Tibial nerve (tissue), 4 donors: ENCODE data around the gene SCG3. TPM values are rescaled to one million over a fixed set of nuclear protein-coding genes. Genes with fewer than 3 reads are reported as not detected.

Experiments
- DNase-seq, 2 donors: peaks; one replicate each; pipeline ENCODE4 v3.0.0-alpha.2; 2019; ENCODE audit warnings: low spot score in 2 of 2
- H3K27ac ChIP-seq, 4 donors: fragments of 200-600 bp; sonication (generic) in 3 of 4; one replicate each; pipeline ENCODE4 v1.5.1; 2017 to 2019; ENCODE audit warnings: mild to moderate bottlenecking in 1 of 4
- H3K27me3 ChIP-seq, 2 donors: fragments of 200-600 bp; sonication (generic) in 1 of 2; one replicate each; pipeline versions ENCODE4 v1.5.1 to v1.6.0; 2017 to 2019
- H3K36me3 ChIP-seq, 3 donors: fragments of 200-600 bp; sonication (generic); one replicate each; pipeline ENCODE4 v1.5.1; 2018 to 2019
- H3K4me1 ChIP-seq, 4 donors: fragments of 200-600 bp; sonication (generic) in 3 of 4; one replicate each; pipeline ENCODE4 v1.5.1; 2017 to 2019
- H3K4me3 ChIP-seq, 4 donors: fragments of 200-600 bp; sonication (generic) in 3 of 4; one replicate each; pipeline ENCODE4 v1.5.1; 2017 to 2019; ENCODE audit warnings: mild to moderate bottlenecking in 1 of 4, moderate library complexity in 1 of 4
- H3K9me3 ChIP-seq, 4 donors: fragments of 200-600 bp; sonication (generic) in 3 of 4; one replicate each; pipeline ENCODE4 v1.5.1; 2017 to 2019
- EP300 ChIP-seq, 2 donors: sonication (generic); formaldehyde crosslinking; IDR thresholded peaks; one replicate each; pipeline ENCODE4 v1.6.1; 2017; ENCODE audit warnings: antibody characterized with exemption in 2 of 2, mild to moderate bottlenecking in 1 of 2
- POLR2A ChIP-seq, 2 donors: fragments of 450-650 bp; IDR thresholded peaks; one replicate each; pipeline ENCODE4 v1.6.1; 2017; ENCODE audit warnings: antibody characterized with exemption in 2 of 2, mild to moderate bottlenecking in 2 of 2, moderate library complexity in 2 of 2
- WGBS, 2 donors: methylation state at CpG; one replicate each; pipeline ENCODE4 v1.1.5; 2018; 5-methylcytosine and 5-hydroxymethylcytosine counted together
- total RNA-seq, 4 donors: library from RNA; depleted of rRNA; stranded (reverse); fragments of >200 nt; gene quantifications; one replicate each; pipeline ENCODE4 v1.1.0, GENCODE V29; 2016
- TF ChIP-seq, protein P1 (sequence below), 5 experiments: fragments of 200-600 bp in 3 of 5; fragments of 450-650 bp in 2 of 5; sonication (generic) in 3 of 5; IDR thresholded peaks; one replicate each; pipeline ENCODE4 v1.5.1; 2016 to 2019; ENCODE audit warnings: antibody characterized with exemption in 5 of 5, mild to moderate bottlenecking in 3 of 5, moderate library complexity in 2 of 5

Gene SCG3
- total RNA-seq, 4 donors from 2014 or later, result not detected

DNA sequence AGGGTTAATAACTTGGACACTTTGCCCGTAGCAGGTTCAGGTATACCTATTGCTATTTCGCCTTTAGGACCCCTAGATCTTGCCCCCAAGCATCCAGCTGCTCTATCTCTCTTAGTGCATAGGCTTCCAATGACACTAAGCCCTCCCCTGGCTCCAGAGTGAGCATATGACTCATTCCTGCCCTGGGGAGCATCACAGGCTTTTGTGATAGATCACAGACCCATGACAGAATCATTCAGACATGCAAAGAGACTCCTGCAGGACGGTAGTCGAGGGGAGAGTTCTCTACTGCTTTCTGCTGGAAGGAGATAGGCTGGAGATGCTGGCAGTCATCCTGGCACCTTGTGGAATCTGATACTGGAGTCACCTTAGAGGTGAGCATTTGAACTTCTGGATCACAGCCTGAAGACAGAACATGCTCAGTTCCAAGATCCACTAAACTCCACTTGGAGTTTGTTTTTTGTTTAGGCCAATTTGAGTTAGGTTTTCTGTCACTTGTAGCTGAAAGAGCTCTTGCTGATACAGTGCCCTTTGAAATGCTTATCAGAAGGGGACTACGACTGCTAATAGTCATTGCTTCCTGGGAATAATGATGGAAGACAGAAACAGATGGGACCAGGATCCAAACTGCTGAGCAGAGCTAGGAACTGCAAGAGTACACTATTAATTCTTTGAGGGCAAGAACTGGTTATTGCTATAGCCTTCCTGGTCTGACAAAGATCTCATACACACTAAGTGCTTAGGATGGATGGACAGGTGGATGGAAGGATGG is 45.2 kb downstream of the SCG3 start:
- Histone ChIP-seq H3K27ac (no peak overlapping the region), H3K9me3 (no peaks in the 10 kb centered on the region), H3K4me1 (peaks cover 0 to 39% (median 14%) of the 10 kb centered on the region in 4 donors), H3K27me3 (no peaks in the 10 kb centered on the region), H3K36me3 (peaks cover 0 to 2% (median 0%) of the 10 kb centered on the region in 3 donors), H3K4me3 (no peak overlapping the region)
- TF ChIP-seq, protein P1, sequence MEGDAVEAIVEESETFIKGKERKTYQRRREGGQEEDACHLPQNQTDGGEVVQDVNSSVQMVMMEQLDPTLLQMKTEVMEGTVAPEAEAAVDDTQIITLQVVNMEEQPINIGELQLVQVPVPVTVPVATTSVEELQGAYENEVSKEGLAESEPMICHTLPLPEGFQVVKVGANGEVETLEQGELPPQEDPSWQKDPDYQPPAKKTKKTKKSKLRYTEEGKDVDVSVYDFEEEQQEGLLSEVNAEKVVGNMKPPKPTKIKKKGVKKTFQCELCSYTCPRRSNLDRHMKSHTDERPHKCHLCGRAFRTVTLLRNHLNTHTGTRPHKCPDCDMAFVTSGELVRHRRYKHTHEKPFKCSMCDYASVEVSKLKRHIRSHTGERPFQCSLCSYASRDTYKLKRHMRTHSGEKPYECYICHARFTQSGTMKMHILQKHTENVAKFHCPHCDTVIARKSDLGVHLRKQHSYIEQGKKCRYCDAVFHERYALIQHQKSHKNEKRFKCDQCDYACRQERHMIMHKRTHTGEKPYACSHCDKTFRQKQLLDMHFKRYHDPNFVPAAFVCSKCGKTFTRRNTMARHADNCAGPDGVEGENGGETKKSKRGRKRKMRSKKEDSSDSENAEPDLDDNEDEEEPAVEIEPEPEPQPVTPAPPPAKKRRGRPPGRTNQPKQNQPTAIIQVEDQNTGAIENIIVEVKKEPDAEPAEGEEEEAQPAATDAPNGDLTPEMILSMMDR (IDR thresholded peaks at IDR 0.05), result no peak
- TF ChIP-seq POLR2A (IDR thresholded peaks at IDR 0.05) (no peak), EP300 (IDR thresholded peaks at IDR 0.05) (no peak)
- WGBS, 2 donors, result 33 to 34% methylated on average over 5 of the region's 5 CpGs
- no peak for DNase-seq

DNA sequence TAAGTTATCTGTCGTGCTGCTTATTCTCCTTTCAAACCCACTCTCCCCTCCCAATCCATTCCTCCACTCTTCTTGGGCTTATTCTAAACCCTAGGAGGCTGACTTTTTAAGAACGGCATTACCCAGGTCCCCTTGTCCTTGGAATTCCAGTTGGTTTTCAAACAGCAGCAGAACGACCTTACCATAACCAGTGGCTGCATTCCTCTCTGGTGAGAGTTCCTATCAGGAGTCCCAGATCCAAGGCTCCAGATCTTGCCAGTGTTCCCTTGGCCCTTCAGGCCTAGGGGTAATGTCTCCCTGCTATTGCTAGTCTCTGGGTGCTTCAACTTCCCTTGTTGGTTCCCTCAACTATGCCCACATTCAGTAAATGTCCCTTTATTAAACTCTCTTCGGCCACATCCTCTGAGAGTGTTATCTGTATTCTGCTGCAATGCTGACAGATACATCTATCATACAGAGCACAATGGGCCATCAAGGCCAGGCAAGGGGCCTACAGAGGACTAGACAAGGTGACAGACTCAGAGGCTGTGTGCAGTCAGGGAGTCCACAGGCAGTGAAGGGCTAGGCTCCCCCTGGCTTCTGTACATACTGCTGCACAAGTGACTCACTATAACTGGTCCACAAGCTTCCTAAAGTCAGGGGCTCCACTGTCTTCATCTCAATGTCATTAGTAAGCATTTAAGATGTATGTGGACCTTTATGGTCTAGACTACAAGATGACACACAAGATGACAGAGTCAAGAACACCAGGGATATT is 46.0 kb downstream of the SCG3 start:
- Histone ChIP-seq H3K4me1 (peaks cover 2 to 44% (median 23%) of the 10 kb centered on the region in 4 donors), H3K27me3 (no peaks in the 10 kb centered on the region), H3K4me3 (no peak overlapping the region), H3K27ac (no peak overlapping the region), H3K9me3 (no peaks in the 10 kb centered on the region), H3K36me3 (no peaks in the 10 kb centered on the region)
- WGBS, 2 donors, result 77 to 81% methylated on average over 4 of the region's 4 CpGs
- TF ChIP-seq POLR2A (IDR thresholded peaks at IDR 0.05) (no peak), EP300 (IDR thresholded peaks at IDR 0.05) (no peak)
- TF ChIP-seq, protein P1 (IDR thresholded peaks at IDR 0.05), result no peak
- DNase-seq, result no peak

DNA sequence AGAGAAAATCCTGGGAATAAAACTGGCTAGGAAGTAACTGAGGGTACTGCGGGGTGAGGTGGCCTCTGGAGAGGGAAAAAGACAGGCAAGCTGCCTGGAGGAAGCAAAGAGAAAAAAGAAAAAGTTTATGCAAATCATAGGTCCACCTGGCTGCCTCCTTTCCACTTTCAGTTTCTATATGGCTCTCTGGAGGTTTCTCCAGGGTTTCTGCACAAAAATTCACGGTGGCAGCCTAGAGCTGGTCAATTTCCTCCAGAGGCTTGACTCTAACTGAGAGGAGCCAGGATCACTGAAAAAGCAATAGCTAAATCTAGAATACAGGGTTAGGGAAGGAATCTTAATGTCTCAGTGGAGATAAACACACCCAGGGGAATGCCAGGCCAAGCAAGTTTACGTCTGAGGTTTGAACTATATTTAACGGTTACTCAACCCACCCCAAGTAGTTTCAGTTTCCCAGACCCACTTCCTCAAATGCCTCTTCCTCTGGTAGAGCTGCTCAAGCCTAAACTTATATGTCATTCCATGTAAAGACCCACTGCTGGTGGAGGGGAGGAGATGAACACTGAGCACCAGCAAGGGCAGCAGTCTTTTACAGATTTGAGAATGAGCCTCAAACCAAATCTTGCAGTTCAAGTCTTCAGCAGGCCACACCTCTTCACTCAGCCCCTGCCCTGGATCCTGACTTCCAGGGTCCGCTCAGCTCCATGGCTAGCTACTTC is 50.4 kb downstream of the SCG3 start:
- no peak for DNase-seq
- Histone ChIP-seq H3K27ac (peak overlapping the region in 3 of 4 donors; percentile 53 to 80 (median 70)), H3K27me3 (no peaks in the 10 kb centered on the region), H3K4me1 (peaks cover 2 to 60% (median 27%) of the 10 kb centered on the region in 4 donors), H3K4me3 (peak overlapping the region in 2 of 4 donors; percentile 22 to 25), H3K9me3 (no peaks in the 10 kb centered on the region), H3K36me3 (no peaks in the 10 kb centered on the region)
- TF ChIP-seq, protein P1 (IDR thresholded peaks at IDR 0.05), result no peak
- TF ChIP-seq EP300 (IDR thresholded peaks at IDR 0.05), result peak in 1 of 2 donors; percentile 67
- no peak for TF ChIP-seq POLR2A (IDR thresholded peaks at IDR 0.05)
- WGBS, 2 donors, result 28 to 38% methylated on average over 5 of the region's 5 CpGs

DNA sequence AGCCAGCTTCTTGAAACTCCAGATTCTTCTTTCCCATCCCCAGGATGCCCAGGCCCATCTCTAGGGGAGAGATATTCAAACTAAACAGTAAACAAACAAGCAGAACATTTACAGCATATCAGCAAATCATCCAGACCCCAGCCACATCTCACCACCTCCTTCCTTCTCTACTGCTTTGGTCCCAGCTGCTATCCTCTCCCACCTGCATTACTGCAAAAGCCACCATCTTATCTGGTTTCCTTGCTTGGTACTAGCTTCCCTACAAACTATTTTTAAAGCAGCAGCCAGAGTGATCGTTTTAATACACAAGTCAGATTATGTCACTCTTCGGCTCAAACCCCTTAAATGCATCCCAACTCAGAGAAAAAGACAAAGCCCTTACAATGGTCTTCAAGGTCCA is 51.3 kb downstream of the SCG3 start:
- Histone ChIP-seq H3K27ac (peak overlapping the region in 2 of 4 donors; percentile 53 to 80), H3K36me3 (no peaks in the 10 kb centered on the region), H3K27me3 (no peaks in the 10 kb centered on the region), H3K4me1 (peaks cover 2 to 59% (median 27%) of the 10 kb centered on the region in 4 donors), H3K4me3 (no peak overlapping the region), H3K9me3 (no peaks in the 10 kb centered on the region)
- DNase-seq, result no peak
- 61 to 69% methylated on average over 2 of the region's 2 CpGs for WGBS, 2 donors
- TF ChIP-seq, protein P1 (IDR thresholded peaks at IDR 0.05), result no peak
- TF ChIP-seq POLR2A (IDR thresholded peaks at IDR 0.05) (no peak), EP300 (IDR thresholded peaks at IDR 0.05) (no peak)
